GM19099 (cell line): ENCODE measurements around the gene FSIP1.

Experiments
- POLR2A ChIP-seq: IDR thresholded peaks from 3 replicates; pipeline ENCODE4 v1.6.1; 2011; ENCODE audit warnings: low read depth; ENCODE audit not compliant: insufficient read length; ENCODE audit errors: extremely low read depth

The FSIP1 gene

GRCh38 chr15:39589193-39589814 lies 193.3 kb downstream of the FSIP1 start:
- no peak for TF ChIP-seq POLR2A

DNA sequence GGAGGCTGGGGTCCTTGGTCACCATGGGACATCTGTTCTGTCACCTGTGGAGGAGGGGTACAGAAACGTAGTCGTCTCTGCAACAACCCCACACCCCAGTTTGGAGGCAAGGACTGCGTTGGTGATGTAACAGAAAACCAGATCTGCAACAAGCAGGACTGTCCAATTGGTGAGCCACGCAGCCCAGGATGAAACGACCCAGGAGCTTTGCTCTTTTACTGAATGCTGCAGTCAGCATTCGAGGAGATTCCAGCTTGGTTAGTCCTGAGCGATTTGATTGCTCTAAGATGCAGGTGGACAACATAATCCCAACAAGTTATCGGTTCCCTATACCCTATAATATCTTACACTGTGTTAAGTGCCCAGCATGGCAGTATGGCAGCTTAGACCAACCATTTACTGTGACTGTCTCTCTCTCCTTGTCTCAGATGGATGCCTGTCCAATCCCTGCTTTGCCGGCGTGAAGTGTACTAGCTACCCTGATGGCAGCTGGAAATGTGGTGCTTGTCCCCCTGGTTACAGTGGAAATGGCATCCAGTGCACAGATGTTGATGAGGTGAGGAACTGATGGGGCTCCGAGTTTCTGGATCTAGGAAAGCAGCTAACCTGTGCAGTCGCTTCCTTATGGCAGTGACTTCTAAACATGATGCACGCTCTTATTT lies 194.0 kb downstream of the FSIP1 start:
- no peak for TF ChIP-seq POLR2A

- TF ChIP-seq POLR2A: no peak
Measured at GRCh38 chr15:39587731-39588530, 194.7 kb downstream of the FSIP1 start.

- no peak for TF ChIP-seq POLR2A
Measured at GRCh38 chr15:39587096-39587721, 195.4 kb downstream of the FSIP1 start.

GRCh38 chr15:39586387-39587095 lies 196.1 kb downstream of the FSIP1 start:
- TF ChIP-seq POLR2A: no peak

DNA sequence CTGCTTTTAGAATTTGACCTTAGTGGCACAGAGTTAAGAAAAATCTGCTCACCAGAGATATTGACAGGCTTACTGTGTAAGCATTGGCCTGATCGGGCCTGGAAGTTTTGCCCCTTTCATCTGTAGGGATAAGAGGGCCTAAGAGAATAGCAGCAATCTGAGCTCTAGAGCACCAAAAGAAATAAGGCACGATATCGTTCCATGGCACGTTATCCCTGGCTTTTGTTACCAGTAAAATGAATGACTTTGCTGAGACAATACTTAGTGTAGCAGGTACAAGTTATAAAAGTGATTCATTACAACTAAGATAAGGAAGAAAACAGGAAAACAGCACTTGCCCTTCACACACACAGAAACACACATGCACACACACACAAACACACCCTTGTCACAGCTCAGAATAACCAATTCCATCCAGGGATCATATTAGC lies 196.8 kb downstream of the FSIP1 start:
- no peak for TF ChIP-seq POLR2A

DNA sequence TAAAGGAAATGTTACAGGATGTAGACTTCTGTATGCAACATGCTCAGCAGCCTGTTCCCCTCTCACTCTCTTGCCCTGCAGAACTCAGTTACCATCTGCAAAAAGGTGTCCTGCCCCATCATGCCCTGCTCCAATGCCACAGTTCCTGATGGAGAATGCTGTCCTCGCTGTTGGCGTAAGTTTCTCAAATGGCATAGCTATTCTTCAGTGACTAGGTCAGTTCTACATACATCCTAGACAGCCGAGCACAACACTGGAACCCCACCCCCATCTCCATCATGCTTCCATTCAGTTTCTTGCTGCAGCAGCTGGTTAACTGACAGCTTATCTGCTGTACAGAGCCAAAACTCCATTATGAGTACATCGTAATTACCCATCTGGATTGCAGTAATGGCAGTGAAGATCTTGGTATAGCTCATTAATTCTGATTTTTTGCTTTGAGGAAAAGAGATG lies 197.2 kb downstream of the FSIP1 start:
- TF ChIP-seq POLR2A: no peak

DNA sequence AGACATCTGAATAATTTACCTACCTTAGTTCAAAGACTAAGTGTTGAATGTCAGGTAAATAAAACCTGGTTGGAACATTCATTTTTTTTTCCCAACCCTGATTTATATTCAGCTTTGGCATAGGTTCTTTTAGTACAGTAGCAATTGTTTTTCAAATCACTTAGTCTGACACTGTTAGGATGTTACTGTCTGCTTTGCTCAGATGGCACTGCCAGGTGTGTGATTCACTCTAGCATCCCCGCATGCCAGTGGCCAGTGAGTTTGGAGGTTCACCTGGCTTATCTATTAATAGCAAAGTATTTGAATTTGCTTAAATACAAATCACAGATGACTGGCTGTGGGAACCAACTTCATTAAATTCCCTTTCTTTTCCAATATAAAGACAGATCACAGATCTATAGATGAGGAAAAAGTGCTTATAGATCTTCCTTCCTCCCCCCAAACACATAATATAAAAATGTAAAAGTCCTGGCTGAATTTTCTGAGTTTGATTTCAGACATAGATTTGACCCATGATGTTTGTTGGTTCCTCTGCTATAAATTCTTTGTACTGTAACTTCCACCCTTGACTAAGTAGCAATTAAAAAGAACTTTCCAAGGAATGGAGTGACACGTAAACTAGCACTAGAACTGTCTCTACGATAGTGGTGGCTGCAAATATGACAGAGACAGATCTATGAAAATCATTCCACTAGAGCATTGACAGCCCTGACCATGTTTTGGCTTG lies 197.8 kb downstream of the FSIP1 start:
- TF ChIP-seq POLR2A: no peak

GRCh38 chr15:39584266-39584659 lies 198.4 kb downstream of the FSIP1 start:
- TF ChIP-seq POLR2A: no peak

DNA sequence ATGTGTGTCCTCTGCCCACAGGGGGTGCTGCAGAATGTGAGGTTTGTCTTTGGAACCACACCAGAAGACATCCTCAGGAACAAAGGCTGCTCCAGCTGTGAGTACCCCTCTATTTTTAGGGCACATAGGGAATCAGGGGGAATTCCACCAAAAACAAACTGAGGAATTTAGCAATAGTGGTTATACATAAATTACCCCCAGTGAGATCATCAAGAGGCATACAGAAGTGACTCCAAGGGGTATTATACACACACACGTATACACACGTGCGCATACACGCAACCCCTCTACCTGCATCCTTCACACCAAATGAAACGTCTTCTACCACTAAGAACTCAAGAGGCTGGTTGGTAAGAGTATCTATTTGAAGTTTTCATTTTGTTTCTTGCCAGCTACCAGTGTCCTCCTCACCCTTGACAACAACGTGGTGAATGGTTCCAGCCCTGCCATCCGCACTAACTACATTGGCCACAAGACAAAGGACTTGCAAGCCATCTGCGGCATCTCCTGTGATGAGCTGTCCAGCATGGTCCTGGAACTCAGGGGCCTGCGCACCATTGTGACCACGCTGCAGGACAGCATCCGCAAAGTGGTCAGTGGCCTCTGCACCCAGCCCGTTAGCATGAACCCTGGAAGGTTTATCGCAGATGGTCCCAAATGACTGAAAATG lies 198.9 kb downstream of the FSIP1 start:
- no peak for TF ChIP-seq POLR2A

DNA sequence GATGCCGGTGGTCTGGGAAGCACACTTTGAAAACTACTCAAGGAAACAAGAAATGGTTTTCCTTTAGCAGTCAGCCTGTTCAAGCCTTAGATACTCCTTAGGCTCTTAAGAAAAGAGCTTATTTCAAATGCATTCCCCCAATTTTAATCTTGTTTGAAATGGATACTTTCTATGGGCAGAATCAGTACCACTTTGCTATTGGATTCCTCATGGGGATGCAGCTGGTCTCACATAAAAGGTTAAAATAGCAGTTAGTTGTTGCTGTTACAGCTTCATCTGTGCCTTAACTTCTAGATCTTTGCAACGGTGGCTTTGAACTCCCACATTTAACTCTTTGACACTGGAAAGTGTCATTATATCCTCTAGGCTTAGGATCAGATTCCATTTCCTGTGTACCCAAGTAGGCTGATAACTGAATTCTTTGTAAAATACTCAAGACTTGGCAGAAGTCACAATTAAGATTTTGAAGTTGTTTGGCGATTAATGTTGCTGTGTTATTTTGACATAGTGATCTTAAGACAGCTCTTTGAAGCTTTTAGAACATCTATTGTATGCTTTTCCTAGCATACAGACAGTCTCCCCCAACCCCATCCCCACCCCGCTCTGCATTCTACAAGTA lies 199.6 kb downstream of the FSIP1 start:
- TF ChIP-seq POLR2A: no peak

- no peak for TF ChIP-seq POLR2A
Measured at GRCh38 chr15:39582286-39582976, 200.2 kb downstream of the FSIP1 start.
